Stimulated activated CD4-positive, alpha-beta T cell treated with anti-CD3 and anti-CD28 coated beads, Interleukin-2, amount 100 ng/mL, for 4 hours (primary cell): ENCODE measurements around the gene CGN.
"Not testable (repeated sequence)": the region's sequence is repeated elsewhere in the genome, so short reads cannot be mapped to it uniquely, and the experiment has no call there.

Source experiments
- DNase-seq: peaks from one replicate; pipeline ENCODE4 v3.0.0-alpha.2; 2020; ENCODE audit warnings: low read depth

Gene CGN

DNA sequence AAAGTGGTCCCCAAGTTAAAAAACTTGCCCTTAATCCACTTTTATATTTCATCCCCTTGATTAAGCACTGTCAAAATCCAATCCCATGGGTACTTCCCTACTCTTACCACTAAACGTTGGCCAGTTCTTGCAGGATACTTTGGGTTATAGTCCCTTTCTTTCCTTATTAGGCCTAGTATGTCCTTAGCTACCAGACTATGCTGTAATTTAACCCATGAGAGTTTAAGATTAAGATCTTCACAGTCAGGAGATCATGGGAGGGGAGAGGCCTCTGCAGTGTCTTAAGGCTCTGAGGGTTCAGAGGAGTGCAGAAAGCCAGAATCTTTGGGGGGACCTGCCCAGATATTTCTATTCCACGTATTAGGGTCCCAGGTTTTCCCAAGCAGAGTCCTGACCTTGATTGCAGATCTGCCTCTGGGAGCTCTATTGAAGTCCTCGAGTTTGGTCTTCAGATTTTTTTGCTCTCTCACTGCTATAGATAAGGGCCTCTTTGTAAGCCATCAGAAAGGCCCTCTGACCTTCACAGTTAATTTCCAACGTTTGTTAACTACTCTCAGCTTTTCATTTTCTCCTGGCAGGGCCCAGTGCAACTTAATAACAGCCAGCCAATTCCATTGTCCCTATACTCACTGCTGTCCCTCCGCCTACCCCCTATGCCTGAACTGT, 9.0 kb upstream of the CGN start:
- DNase-seq = no peak

DNA sequence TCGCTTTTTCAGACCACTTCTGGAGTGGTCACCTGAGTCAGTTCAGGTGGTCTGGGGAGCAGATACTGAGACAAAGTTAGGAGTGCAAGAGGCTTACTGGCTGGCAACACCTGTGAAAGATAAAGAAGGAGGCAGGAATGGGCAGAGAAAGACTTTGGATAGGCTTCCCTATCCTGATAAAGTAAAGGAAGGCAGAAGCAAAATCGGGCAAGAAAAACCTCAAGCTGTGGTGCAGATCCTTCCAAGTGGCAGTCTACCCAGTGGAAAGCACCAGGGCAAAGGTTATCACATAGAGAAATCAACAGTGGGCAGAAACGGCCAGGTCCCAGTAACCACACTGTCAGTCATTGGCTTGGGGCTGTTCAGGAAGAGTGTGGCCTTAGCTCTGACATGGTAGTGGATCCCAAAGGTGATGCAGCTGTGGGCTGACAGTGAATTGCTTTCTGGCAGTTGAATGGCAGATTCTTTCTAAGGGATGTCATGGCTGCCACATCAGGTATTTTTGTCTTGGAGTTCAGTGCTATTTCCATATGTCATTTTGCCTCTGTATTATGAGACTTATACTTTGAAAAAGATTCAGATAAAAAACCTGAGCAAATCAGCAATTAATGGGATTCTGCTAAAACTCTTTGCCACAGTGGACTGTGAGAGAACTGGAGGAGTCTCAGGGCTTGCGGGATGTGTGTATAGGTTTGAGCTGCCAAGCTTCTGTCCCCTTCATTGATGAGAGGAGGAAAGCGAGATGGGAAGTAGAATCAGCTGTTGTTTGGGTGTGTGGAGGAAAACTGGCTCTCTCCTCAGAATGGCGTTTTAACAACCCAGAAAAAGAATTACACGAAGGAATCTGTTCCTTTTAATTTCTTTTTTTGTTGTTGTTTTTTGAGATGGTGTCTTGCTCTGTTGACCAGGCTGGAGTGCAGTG, 8.1 kb upstream of the CGN start:
- no peak for DNase-seq

DNA sequence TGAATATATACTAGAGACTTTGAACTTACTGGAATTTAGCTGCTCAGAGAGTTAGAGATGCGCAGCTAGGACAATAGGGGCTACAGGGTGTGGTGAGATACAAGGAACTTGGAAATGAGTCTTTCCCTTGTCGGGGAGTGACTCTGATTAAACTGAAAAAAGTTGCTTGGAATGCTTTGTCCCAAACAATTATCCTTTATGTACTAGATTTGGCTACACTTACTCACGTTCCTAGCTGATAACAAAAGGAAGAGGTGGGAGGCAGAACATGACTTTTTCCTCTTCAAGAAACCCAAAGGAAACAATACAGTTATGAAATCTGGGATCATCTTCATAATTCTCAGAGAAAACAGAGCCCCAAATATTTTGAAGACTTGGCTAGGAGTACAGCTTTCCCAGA, 6.9 kb upstream of the CGN start:
- DNase-seq = no peak

DNA sequence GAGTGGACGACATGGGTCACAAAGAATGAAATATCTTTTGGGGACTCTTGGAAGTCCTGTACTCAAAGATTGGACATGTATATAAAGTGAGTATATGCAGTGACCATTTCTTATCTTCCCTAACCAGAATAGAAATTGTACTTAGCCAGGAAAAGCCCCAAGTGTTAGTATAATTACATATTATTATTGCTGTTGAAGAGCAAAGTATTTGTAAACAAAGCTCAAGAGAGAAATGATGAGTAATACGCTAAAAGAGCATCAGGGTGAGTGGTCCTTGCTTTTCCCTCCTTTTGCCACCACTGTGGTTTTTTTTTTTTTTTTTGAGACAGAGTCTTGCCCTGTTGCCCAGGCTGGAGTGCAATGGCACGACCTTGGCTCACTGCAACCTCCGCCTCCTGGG, 6.4 kb upstream of the CGN start:
- no peak for DNase-seq

DNA sequence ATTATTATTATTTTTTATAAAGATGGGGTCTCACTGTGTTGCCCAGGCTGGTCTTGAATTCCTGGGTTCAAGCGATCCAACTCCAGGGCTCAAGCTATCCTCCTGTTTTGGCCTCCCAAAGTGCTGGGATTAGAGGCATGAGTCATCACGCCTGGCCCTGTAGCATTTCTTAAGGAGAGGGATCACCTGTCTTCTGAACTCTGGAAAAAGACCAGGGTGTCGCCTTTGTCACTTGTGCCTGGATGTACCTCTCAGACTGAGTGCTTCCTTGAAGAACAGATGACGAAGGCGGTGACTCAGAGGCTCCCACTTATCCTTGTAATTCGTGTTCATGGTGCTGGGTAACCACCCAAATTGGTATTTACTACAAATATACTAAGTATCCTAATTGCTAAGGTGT, 2.4 kb upstream of the CGN start:
- no peak for DNase-seq

DNA sequence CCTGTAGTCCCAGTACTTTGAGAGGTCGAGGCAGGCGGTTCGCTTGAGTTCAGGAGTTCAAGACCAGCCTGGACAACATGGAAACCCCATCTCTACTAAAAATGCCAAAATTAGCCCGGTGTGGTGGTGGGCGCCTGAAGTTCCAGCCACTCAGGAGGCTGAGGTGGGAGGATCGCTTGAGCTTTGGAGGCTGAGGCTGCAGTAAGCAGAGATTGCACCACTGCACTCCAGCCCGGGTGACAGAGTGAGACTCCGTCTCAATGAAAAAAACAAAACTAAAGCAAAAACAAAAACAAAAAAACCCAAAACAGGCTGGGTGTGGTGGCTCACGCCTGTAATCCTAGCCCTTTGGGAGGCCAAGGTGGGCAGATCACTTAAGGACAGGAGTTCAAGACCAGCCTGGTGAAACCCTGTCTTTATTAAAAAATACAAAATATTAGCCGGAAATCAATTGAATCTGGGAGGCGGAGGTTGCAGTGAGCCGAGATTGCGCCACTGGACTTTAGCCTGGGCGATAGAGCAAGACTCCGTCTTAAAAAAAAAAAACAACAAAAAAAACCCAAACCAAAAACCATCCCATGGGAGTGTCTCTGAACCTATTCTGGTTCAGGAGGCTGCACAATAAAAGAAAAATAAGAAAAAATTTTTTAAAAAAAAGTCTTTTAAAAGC, 1.7 kb upstream of the CGN start:
- no peak for DNase-seq

DNA sequence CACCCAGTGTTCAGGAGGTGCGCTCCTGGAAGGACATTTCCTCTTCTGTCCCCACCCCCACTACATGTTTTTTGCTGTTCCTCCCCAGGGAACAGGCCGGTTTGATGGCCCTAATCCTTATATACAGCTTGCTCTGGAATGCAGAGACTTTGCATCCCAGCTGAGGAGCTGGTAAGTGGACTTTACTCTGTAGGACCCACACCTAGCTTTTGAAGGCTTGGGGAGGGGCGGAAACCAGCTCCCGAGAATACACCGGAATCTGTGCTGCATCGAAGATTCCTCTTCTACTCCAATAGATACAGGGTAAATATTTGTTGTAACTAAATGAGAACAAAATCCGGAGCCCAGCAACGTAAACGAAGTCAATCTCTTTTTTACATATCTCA, 1.2 kb upstream of the CGN start:
- no peak for DNase-seq

DNA sequence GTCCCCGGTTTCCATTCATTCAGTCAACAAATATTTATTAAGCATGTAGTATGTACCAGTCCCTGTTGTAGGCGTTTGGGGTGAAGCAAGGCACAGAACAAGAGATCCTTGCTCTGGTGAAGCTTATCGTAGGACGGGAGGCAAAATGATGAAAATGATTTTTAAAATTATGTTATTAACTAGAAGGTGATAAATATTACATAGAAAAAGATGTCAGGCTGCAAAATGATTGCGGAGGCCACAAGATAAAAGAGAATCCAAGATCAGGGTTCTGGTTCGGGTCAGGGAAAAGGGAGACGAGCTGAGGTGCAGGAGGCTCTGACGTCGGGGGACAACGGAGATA, 602 bp upstream of the CGN start:
- no peak for DNase-seq

DNA sequence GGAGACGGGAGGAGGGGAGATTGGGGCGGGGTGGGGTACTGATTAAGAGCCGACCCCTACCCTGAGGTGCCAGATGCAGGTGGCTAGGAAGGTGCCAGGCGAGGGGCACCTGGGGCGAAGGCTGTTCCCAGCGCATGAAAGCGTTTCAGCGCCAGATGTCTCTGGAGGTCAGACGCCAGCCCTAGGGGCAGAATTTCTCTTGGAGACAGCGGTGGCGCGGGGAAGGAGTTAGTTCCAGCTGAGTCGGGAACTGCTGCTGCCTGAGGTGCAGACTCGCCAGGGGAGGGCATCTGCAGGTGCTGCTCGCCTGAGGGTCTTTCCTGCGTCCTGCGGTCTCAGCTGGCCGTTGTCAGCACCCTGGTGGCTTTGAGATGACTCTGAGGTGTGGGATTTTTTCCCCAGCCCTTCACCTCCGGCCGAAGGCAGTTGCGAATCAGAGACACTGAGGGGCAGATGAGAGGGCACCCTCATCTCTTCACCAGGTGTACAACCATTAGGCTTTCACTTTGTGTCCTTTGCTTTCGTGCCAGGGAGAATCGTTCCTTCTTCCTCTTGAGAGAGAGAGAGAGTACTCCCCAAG, 539 bp downstream of the CGN start:
- no peak for DNase-seq

DNA sequence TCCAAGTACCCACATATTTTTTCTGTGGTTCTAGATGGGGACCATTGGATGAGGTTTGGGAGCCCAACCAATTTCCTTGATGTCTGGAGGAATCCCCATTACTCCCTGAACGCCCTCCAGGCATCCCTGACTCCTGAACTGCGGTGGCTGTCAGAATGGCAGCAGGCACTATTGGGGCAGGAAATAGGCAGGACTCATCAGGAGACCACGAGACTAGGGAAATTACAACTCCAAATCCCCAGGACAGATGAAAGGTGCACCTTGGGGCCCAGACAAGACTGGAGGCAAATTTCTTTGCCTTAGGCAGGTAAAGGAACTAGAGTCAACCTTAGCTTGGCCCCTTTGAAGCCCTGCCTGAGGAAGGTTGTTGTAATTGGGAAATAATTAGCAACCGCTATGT, 1.1 kb downstream of the CGN start:
- no peak for DNase-seq

DNA sequence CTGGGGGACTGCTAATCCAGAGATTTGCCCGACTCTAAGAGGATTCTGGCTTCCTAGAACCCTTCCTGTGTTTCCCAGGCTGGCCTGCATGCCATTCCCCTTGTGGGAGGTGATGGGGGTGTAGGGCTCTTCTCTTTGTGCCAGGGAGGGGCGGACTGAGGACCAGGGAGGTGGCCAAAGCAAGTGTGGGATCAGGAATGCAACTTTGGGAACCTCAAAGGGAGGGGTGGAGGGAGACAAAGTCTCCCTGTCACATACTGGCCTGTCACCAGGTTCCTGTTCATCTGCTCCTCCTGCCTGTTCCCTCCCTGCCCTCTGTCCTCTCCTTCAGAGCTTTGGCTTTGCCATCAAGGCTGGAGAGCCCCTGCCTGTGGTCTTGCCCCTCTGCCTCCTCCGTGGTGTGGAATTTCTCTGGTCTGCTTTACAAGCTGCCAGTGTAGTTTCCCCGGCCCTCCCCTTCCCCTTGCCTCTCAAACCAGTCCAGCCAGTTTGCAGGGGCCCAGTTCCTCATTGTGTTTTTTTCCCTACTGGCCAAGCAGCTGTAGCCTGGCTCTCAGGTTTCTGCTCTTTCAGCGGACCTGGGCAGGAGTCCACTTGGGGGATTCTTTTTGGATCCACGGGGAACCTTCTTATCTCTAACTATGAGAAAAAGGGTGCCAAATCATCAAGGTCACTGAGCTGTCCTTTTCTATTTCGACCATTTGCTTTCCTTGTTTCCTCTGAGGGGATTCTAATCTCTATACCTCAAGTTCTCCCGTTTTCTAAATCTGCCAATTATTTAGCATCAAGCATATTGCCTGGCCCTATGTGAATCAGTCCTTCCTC, 1.8 kb downstream of the CGN start:
- DNase-seq = no peak

DNA sequence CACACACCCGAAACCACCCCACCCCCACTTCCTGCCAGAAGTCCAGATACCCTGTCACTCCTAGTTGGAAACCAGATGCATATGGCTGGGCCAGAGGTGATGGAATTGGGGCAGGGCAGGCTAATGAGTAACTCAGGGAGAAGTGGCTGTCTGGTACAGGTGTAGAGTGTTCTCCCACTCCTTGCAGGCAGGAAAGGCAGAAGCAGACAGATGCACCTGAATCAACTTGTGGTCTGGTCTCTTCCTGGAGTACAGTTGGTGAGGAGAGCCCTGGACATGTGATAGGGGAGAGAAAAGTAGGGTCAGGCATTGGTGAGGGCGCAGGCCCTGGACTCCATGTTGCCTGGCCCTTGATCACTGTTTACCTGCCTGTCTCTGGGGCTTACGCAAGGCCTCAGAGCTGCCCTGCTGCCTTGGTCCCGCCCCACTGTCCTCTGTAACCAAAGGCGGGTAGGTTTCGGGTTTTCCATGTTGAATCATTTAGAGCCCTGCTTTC, 2.5 kb downstream of the CGN start:
- DNase-seq = peak; percentile 18

DNA sequence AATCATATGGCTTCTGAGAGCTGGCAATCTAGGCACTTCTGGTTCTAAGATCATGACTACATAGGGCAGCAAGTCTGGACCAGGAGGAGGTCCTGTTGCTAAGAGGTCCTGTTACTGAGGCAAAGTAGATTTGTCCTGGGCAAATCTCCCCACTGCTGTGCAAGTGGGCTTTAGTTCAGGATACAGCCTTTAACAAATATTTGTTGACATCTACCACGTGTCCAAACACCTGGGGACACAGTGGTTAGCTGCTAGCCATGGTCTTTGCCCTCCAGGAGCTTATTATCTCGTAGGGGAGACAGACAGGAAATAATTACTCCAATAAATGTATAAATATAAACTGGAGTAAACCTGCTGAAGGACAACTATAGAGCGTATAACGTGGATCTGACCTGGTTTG, 3.2 kb downstream of the CGN start:
- DNase-seq = no peak

DNA sequence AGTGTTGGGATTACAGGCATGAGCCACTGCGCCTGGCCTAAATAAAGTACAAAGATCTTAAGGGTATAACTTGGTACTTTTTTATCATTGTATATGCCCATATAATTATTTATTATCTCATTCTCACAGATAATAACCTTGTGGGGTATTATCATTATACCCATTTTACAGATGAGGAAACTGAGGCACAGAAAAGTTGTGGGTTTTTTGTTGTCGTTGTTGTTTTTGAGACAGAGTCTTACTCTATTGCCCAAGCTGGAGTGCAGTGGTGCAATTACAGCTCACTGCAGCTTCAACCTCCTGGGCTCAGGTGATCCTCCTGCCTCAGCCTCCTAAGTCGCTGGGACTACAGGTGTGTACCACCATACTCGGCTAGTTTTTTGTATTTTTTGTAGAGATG, 4.1 kb downstream of the CGN start:
- DNase-seq = no peak

DNA sequence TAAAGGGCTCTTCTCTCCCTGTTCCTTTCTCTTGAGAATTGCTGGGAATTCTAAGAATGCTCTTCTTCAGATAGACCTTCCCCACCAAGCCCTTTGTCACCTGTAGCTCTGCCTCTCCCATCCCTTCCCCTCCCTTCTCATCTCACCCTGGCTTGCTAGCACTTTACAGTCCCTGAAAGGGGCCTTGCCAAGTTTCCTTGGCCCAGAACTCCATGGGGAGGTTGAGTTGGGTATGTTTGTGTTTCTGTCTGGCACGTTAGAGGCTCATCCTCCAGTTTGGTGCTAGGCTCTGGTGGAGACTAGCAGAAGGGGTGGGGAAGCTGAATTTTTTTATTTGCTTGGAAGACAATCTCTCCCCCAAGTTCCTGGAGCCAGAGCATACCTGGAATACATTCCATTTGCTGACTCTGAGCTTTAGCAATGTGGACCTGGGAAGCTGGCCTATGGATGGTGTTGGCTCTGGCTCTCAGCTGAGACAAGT, 4.9 kb downstream of the CGN start:
- no peak for DNase-seq

DNA sequence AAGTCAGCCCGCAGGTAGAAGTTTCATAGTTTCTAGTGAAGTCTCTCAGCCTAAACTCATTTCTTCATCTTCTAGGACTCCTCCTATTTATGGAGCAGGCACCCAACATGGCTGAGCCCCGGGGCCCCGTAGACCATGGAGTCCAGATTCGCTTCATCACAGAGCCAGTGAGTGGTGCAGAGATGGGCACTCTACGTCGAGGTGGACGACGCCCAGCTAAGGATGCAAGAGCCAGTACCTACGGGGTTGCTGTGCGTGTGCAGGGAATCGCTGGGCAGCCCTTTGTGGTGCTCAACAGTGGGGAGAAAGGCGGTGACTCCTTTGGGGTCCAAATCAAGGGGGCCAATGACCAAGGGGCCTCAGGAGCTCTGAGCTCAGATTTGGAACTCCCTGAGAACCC, 7.2 kb downstream of the CGN start:
- no peak for DNase-seq

DNA sequence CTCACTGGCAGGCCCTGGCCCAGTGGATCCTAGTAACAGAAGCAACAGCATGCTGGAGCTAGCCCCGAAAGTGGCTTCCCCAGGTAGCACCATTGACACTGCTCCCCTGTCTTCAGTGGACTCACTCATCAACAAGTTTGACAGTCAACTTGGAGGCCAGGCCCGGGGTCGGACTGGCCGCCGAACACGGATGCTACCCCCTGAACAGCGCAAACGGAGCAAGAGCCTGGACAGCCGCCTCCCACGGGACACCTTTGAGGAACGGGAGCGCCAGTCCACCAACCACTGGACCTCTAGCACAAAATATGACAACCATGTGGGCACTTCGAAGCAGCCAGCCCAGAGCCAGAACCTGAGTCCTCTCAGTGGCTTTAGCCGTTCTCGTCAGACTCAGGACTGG, 7.7 kb downstream of the CGN start:
- DNase-seq = no peak

DNA sequence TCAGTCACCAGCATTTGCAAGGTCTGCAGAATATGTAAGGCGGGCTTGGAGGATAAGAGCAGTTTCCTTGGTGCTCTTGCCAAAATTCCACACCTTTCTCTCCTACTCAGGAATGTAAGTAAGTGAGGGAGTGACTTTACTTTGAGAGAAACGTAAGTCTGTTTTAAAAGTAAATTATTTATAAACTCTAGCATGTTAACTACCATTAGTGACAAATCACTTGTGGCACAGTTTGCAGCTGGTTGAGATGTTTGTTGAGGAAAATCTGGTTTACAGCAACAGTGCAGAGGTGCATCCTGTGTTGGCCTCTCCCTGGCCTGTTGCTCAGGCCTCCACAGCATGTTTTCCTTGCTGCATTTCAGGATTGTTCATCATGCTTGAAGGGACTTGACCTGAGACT, 8.5 kb downstream of the CGN start:
- DNase-seq = no peak

DNA sequence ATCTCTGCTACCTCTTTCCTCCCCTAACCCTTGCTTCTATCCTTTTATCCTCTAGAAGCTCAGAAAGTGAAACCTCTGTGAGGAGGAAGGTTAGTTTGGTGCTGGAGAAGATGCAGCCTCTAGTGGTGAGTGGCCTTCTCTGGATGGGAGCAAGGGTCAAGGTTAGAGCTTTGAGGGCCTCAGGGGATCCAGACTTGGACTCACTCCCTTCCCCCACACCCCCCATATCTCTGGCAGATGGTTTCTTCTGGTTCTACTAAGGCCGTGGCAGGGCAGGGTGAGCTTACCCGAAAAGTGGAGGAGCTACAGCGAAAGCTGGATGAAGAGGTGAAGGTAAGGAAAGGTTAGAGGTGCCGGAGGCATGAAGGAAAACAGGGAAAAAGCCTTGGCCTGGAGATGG, 9.2 kb downstream of the CGN start:
- no peak for DNase-seq

DNA sequence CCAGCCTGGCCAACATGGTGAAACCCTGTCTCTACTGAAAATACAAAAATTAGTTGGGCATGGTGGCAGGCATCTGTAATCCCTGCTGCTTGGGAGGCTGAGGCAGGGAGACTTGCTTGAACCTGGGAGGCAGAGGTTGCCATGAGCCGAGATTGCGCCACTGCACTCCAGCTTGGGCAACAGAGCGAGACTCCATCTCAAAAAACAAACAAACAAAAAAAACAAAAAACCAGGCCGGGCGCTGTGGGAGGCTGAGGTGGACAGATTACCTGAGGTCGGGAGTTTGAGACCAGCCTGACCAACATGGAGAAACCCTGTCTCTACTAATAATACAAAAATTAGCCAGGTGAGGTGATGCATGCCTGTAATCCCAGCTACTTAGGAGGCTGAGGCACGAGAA, 11.2 kb downstream of the CGN start:
- not testable (repeated sequence) for DNase-seq

DNA sequence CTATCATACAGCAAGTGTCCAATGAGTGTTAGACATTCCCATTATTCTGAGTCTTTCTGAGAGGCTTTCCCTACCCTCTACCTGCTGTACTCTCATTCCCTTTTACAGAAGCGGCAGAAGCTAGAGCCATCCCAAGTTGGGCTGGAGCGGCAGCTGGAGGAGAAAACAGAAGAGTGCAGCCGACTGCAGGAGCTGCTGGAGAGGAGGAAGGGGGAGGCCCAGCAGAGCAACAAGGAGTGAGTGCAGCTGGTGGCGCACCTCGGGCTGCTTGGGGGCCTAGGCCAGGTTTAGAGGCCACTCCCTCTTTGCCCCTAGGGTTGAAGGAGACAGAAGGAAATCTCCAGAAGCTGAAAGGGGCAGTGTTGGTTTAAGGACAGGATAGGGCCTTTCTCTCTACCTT, 12.1 kb downstream of the CGN start:
- no peak for DNase-seq

DNA sequence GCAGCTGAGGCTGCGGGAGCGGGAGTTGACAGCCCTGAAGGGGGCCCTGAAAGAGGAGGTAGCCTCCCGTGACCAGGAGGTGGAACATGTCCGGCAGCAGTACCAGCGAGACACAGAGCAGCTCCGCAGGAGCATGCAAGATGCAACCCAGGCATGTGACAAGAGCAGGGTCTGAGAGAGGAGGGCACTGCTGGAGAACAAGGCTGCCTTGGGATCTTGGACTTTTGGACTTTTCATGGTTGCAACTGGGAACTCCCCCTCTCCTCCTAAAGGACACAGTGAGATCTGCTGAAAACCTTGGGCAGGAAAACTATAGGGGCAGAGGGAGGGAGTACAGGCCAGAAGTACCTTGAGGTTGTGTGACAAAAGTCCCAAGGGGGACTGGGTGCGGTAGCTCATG, 13.5 kb downstream of the CGN start:
- DNase-seq = no peak
